ENCODE results near the gene ADAMTSL5.

Gene ADAMTSL5

GRCh38 chr19:1468821-1469254 is 44.0 kb downstream of the ADAMTSL5 start:
- FAIRE-seq = no peak
- TF ChIP-seq CTCF (IDR thresholded peaks at IDR 0.05; ENCODE audit: insufficient read depth, missing control alignments) = peak; percentile 22
- no peak for DNase-seq (ENCODE audit: insufficient read length, low spot score)

GRCh38 chr19:1468274-1468820 is 44.5 kb downstream of the ADAMTSL5 start:
- FAIRE-seq (no peak), DNase-seq (ENCODE audit: insufficient read length, low spot score) (no peak)
- no peak for TF ChIP-seq CTCF (IDR thresholded peaks at IDR 0.05; ENCODE audit: insufficient read depth, missing control alignments)

- FAIRE-seq (no peak), DNase-seq (ENCODE audit: insufficient read length, low spot score) (no peak)
- TF ChIP-seq CTCF (IDR thresholded peaks at IDR 0.05; ENCODE audit: insufficient read depth, missing control alignments) = no peak
Observed at GRCh38 chr19:1467490-1468273, 45.1 kb downstream of the ADAMTSL5 start.

- FAIRE-seq (no peak), DNase-seq (ENCODE audit: insufficient read length, low spot score) (no peak)
- TF ChIP-seq CTCF (IDR thresholded peaks at IDR 0.05; ENCODE audit: insufficient read depth, missing control alignments) = no peak
Observed at GRCh38 chr19:1467215-1467489, 45.7 kb downstream of the ADAMTSL5 start.

- no peak for FAIRE-seq
- no peak for TF ChIP-seq CTCF (IDR thresholded peaks at IDR 0.05; ENCODE audit: insufficient read depth, missing control alignments)
- no peak for DNase-seq (ENCODE audit: insufficient read length, low spot score)
Observed at GRCh38 chr19:1466461-1467214, 46.2 kb downstream of the ADAMTSL5 start.

- DNase-seq (ENCODE audit: insufficient read length, low spot score) = no peak
- no peak for FAIRE-seq
- TF ChIP-seq CTCF (IDR thresholded peaks at IDR 0.05; ENCODE audit: insufficient read depth, missing control alignments) = no peak
Observed at GRCh38 chr19:1466018-1466460, 46.8 kb downstream of the ADAMTSL5 start.

Data from D721Med (cell line).